ENCODE data around the gene FLNB. TPM values are rescaled to one million over a fixed set of nuclear protein-coding genes. Genes with fewer than 3 reads are reported as not detected.

The FLNB gene
- total and polyA plus RNA-seq, 10 of the 15 experiments (the other 5 are each of a cell fraction or from before 2014, with no cell fraction given) = 13.6 to 51.8 (median 26.4) TPM

- TF ChIP-seq ZNF592 (IDR thresholded peaks at IDR 0.05) (no peak), ZSCAN29 (IDR thresholded peaks at IDR 0.05) (no peak), NR2C2 (IDR thresholded peaks at IDR 0.05; ENCODE audit: borderline replicate concordance, control insufficient read depth, insufficient read length, low read depth) (no peak), SMAD5 (IDR thresholded peaks at IDR 0.05; ENCODE audit: low read depth) (no peak), ZBED1 (IDR thresholded peaks at IDR 0.05; ENCODE audit: borderline replicate concordance) (no peak), EGR1 (IDR thresholded peaks at IDR 0.05; ENCODE audit: borderline replicate concordance in 1 of 2, low read depth in 2 of 2, low read length in 2 of 2) (no peak), IRF4 (IDR thresholded peaks at IDR 0.05; ENCODE audit: low read depth, low read length) (no peak)
- TF ChIP-seq, protein P1, sequence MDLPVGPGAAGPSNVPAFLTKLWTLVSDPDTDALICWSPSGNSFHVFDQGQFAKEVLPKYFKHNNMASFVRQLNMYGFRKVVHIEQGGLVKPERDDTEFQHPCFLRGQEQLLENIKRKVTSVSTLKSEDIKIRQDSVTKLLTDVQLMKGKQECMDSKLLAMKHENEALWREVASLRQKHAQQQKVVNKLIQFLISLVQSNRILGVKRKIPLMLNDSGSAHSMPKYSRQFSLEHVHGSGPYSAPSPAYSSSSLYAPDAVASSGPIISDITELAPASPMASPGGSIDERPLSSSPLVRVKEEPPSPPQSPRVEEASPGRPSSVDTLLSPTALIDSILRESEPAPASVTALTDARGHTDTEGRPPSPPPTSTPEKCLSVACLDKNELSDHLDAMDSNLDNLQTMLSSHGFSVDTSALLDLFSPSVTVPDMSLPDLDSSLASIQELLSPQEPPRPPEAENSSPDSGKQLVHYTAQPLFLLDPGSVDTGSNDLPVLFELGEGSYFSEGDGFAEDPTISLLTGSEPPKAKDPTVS (IDR thresholded peaks at IDR 0.05; ENCODE audit: low read depth, low read length) = no peak
Measured at GRCh38 chr3:58190291-58190690, 182.1 kb downstream of the FLNB start (continued).

Measured in GM12878 (cell line).